ENCODE results near the gene HNRNPM.

HNRNPM gene

GRCh38 chr19:8531470-8531869, 86.7 kb downstream of the HNRNPM start:
- no peak overlapping the region for H3K4me2 ChIP-seq (ENCODE audit: low read length)
- H3K4me3 ChIP-seq (ENCODE audit: low read length): no peak overlapping the region
- H2AFZ ChIP-seq (ENCODE audit: low read depth, low read length): no peak overlapping the region
- no peaks in the 10 kb centered on the region for H3K27me3 ChIP-seq (ENCODE audit: low read depth, low read length)
- H3K36me3 ChIP-seq (replicated peaks; ENCODE audit: low read depth, low read length): no peaks in the 10 kb centered on the region
- no peaks in the 10 kb centered on the region for H3K79me2 ChIP-seq (ENCODE audit: low read length)
- TF ChIP-seq EZH2phosphoT487 (IDR thresholded peaks at IDR 0.05; ENCODE audit: low read depth) (no peak), CTCF (IDR thresholded peaks at IDR 0.05; ENCODE audit: low read depth, low read length) (no peak)
- H3K4me1 ChIP-seq (ENCODE audit: low read length): no peaks in the 10 kb centered on the region
- no peak overlapping the region for H3K27ac ChIP-seq (ENCODE audit: low read length)
- no peaks in the 10 kb centered on the region for H3K9me3 ChIP-seq (ENCODE audit: insufficient read depth, low read length)
- no peaks in the 10 kb centered on the region for H4K20me1 ChIP-seq (ENCODE audit: insufficient read depth, low read length)
- no peak overlapping the region for H3K9ac ChIP-seq (ENCODE audit: low read length)

- H3K9ac ChIP-seq (ENCODE audit: low read length): no peak overlapping the region
- TF ChIP-seq CTCF (IDR thresholded peaks at IDR 0.05; ENCODE audit: low read depth, low read length) (no peak), EZH2phosphoT487 (IDR thresholded peaks at IDR 0.05; ENCODE audit: low read depth) (no peak)
- no peak overlapping the region for H2AFZ ChIP-seq (ENCODE audit: low read depth, low read length)
These were observed 87.5 kb downstream of the HNRNPM start for GRCh38 chr19:8532225-8532624.

GRCh38 chr19:8536282-8536681, 91.5 kb downstream of the HNRNPM start:
- H3K9ac ChIP-seq (ENCODE audit: low read length): no peak overlapping the region

More at GRCh38 chr19:8532225-8532624, 87.5 kb downstream of the HNRNPM start:
- Histone ChIP-seq H3K27me3 (ENCODE audit: low read depth, low read length) (no peaks in the 10 kb centered on the region), H3K9me3 (ENCODE audit: insufficient read depth, low read length) (no peaks in the 10 kb centered on the region), H3K4me1 (ENCODE audit: low read length) (no peaks in the 10 kb centered on the region), H3K4me2 (ENCODE audit: low read length) (no peak overlapping the region), H3K36me3 (replicated peaks; ENCODE audit: low read depth, low read length) (no peaks in the 10 kb centered on the region), H3K79me2 (ENCODE audit: low read length) (no peaks in the 10 kb centered on the region), H3K27ac (ENCODE audit: low read length) (no peak overlapping the region), H3K4me3 (ENCODE audit: low read length) (no peak overlapping the region), H4K20me1 (ENCODE audit: insufficient read depth, low read length) (no peaks in the 10 kb centered on the region)

GRCh38 chr19:8537099-8537498, 92.3 kb downstream of the HNRNPM start:
- no peak for TF ChIP-seq CTCF (IDR thresholded peaks at IDR 0.05; ENCODE audit: low read depth, low read length)
- no peak for TF ChIP-seq EZH2phosphoT487 (IDR thresholded peaks at IDR 0.05; ENCODE audit: low read depth)
- Histone ChIP-seq H2AFZ (ENCODE audit: low read depth, low read length) (no peak overlapping the region), H3K9ac (ENCODE audit: low read length) (no peak overlapping the region), H3K4me2 (ENCODE audit: low read length) (no peak overlapping the region), H3K4me3 (ENCODE audit: low read length) (no peak overlapping the region), H4K20me1 (ENCODE audit: insufficient read depth, low read length) (no peaks in the 10 kb centered on the region), H3K27me3 (ENCODE audit: low read depth, low read length) (no peaks in the 10 kb centered on the region), H3K4me1 (ENCODE audit: low read length) (no peaks in the 10 kb centered on the region), H3K27ac (ENCODE audit: low read length) (no peak overlapping the region), H3K79me2 (ENCODE audit: low read length) (no peaks in the 10 kb centered on the region), H3K36me3 (replicated peaks; ENCODE audit: low read depth, low read length) (no peaks in the 10 kb centered on the region), H3K9me3 (ENCODE audit: insufficient read depth, low read length) (no peaks in the 10 kb centered on the region)

More at GRCh38 chr19:8536282-8536681, 91.5 kb downstream of the HNRNPM start:
- no peak overlapping the region for H3K4me3 ChIP-seq (ENCODE audit: low read length)
- no peaks in the 10 kb centered on the region for H3K4me1 ChIP-seq (ENCODE audit: low read length)
- H4K20me1 ChIP-seq (ENCODE audit: insufficient read depth, low read length): no peaks in the 10 kb centered on the region
- no peak overlapping the region for H2AFZ ChIP-seq (ENCODE audit: low read depth, low read length)
- H3K4me2 ChIP-seq (ENCODE audit: low read length): no peak overlapping the region
- H3K27me3 ChIP-seq (ENCODE audit: low read depth, low read length): no peaks in the 10 kb centered on the region
- H3K36me3 ChIP-seq (replicated peaks; ENCODE audit: low read depth, low read length): no peaks in the 10 kb centered on the region
- no peaks in the 10 kb centered on the region for H3K79me2 ChIP-seq (ENCODE audit: low read length)
- TF ChIP-seq EZH2phosphoT487 (IDR thresholded peaks at IDR 0.05; ENCODE audit: low read depth) (no peak), CTCF (IDR thresholded peaks at IDR 0.05; ENCODE audit: low read depth, low read length) (no peak)
- no peak overlapping the region for H3K27ac ChIP-seq (ENCODE audit: low read length)
- H3K9me3 ChIP-seq (ENCODE audit: insufficient read depth, low read length): no peaks in the 10 kb centered on the region
